Uterus (tissue), 2 donors: ENCODE data around the gene PRSS27.

Experiments used
- POLR2A ChIP-seq, 2 donors: fragments of 450-650 bp; IDR thresholded peaks; one replicate each; pipeline ENCODE4 v1.6.1; 2016; ENCODE audit warnings: antibody characterized with exemption in 2 of 2, mild to moderate bottlenecking in 1 of 2, moderate library complexity in 1 of 2
- TF ChIP-seq, protein P1 (sequence below), 4 experiments: fragments of 200-600 bp in 2 of 4; fragments of 450-650 bp in 2 of 4; sonication (generic) in 2 of 4; IDR thresholded peaks; one replicate each; pipeline ENCODE4 v1.5.1; 2016 to 2019; ENCODE audit warnings: antibody characterized with exemption in 4 of 4, mild to moderate bottlenecking in 2 of 4, moderate library complexity in 1 of 4

DNA sequence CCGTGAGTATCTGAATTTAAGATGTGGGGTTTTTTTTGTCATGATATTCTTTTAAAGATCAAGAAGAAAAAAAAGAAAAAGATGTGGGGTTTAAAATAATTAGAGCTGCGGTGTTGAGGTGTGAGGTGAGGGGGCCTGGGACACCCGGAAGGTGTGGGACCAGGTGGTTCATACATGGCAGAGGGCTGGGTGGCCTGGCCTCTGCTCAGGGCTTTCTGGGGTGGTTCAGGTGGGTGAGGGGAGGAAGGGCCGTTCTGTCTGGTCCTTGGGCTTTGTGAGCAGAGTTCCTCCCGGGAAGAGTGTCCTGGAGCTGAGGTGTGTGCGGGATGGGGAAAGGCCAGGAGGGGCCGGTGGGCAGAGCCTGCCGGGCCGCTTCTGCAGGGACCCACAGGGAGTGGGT, 5.0 kb downstream of the PRSS27 start:
- TF ChIP-seq, protein P1, sequence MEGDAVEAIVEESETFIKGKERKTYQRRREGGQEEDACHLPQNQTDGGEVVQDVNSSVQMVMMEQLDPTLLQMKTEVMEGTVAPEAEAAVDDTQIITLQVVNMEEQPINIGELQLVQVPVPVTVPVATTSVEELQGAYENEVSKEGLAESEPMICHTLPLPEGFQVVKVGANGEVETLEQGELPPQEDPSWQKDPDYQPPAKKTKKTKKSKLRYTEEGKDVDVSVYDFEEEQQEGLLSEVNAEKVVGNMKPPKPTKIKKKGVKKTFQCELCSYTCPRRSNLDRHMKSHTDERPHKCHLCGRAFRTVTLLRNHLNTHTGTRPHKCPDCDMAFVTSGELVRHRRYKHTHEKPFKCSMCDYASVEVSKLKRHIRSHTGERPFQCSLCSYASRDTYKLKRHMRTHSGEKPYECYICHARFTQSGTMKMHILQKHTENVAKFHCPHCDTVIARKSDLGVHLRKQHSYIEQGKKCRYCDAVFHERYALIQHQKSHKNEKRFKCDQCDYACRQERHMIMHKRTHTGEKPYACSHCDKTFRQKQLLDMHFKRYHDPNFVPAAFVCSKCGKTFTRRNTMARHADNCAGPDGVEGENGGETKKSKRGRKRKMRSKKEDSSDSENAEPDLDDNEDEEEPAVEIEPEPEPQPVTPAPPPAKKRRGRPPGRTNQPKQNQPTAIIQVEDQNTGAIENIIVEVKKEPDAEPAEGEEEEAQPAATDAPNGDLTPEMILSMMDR (IDR thresholded peaks at IDR 0.05), result no peak
- no peak for TF ChIP-seq POLR2A (IDR thresholded peaks at IDR 0.05)
